ENCODE data around the gene TCF25.

- TF ChIP-seq EZH2 (IDR thresholded peaks at IDR 0.05; ENCODE audit: low read length, unreplicated experiment) (no peak), CTCF (conservative IDR thresholded peaks at IDR 0.05; ENCODE audit: low read depth, low read length) (no peak), EZH2phosphoT487 (IDR thresholded peaks at IDR 0.05; ENCODE audit: borderline replicate concordance, low read length) (no peak)
Measured at GRCh38 chr16:89898201-89898967, 25.0 kb downstream of the TCF25 start.

All from PC-3 (cell line).